BJ (cell line): ENCODE results near the gene TFDP2. TPM values are rescaled to one million over a fixed set of nuclear protein-coding genes. Genes with fewer than 3 reads are reported as not detected.

Source experiments
- CTCF ChIA-PET: fragments of 350-600 bp; formaldehyde crosslinking; extraction: SDS; loops from one replicate; lab custom pipeline; 2021; ENCODE audit warnings: antibody characterized with exemption, inconsistent platforms; lab: Yijun Ruan, JAX
- POLR2A ChIA-PET: fragments of 300-600 bp; sonication (Branson Sonifier 250); formaldehyde crosslinking; extraction: SDS; loops from one replicate; lab custom pipeline; 2021; ENCODE audit warnings: antibody characterized with exemption; lab: Charles Lee
- DNase-seq: peaks from one replicate; pipeline ENCODE4 v3.0.0-alpha.2; 2011; ENCODE audit warnings: low read depth
- H3K27me3 ChIP-seq: 2 replicates; pipeline ENCODE4 v1.6.0; 2011; ENCODE audit warnings: low read length; ENCODE audit not compliant: control insufficient read depth, insufficient read depth
- H3K36me3 ChIP-seq: 2 replicates; pipeline ENCODE4 v1.5.1; 2011; ENCODE audit warnings: low read length; ENCODE audit not compliant: control insufficient read depth, insufficient read depth
- H3K4me3 ChIP-seq: 2 replicates; pipeline ENCODE4 v1.5.1; 2011; ENCODE audit warnings: low read depth, mild to moderate bottlenecking, control low read depth, low read length
- CTCF ChIP-seq: IDR thresholded peaks from 2 replicates; pipeline ENCODE4 v1.5.1; 2011; ENCODE audit warnings: low read depth, mild to moderate bottlenecking, control low read depth, inconsistent platforms, low read length, moderate library complexity; ENCODE audit not compliant: insufficient read depth
- polyA plus RNA-seq: library from polyadenylated mRNA; depleted of rRNA; stranded (reverse); fragments of >200 nt; gene quantifications from 2 replicates; pipeline ENCODE4 v1.2.3, GENCODE V29; 2011

The TFDP2 gene
- polyA plus RNA-seq, 1 experiment: 10.9 TPM

GRCh38 chr3:142026333-142026732 lies 123.0 kb downstream of the TFDP2 start:
- no peak for TF ChIP-seq CTCF
- DNase-seq: no peak
- POLR2A ChIA-PET: no interaction called here
- no peak overlapping the region for H3K4me3 ChIP-seq
- H3K36me3 ChIP-seq: no peaks in the 10 kb centered on the region
- CTCF ChIA-PET: interaction anchor here (1.0 kb wide), 1 partner anchor 419 kb away, joined by 3 read pairs; no protein-coding TSS in a partner anchor
- H3K27me3 ChIP-seq: no peaks in the 10 kb centered on the region

GRCh38 chr3:142022381-142022780 lies 127.0 kb downstream of the TFDP2 start:
- Histone ChIP-seq H3K36me3 (no peaks in the 10 kb centered on the region), H3K4me3 (no peak overlapping the region), H3K27me3 (no peaks in the 10 kb centered on the region)
- CTCF ChIA-PET: interaction anchor here (0.7 to 1.4 kb wide), 5 partner anchors 24 to 257 kb away, joined by 3 to 6 read pairs (median 3); no protein-coding TSS in a partner anchor
- no peak for DNase-seq
- POLR2A ChIA-PET: no interaction called here
- TF ChIP-seq CTCF: 0 out of 2 replicates have a peak, but pooled peaks have one; percentile 20

- DNase-seq: no peak
- ChIA-PET POLR2A (no interaction called here), CTCF (interaction anchor here (0.6 to 1.2 kb wide), 2 partner anchors 16 to 61 kb away, joined by 3 to 4 read pairs; no protein-coding TSS in a partner anchor)
- Histone ChIP-seq H3K4me3 (no peak overlapping the region), H3K36me3 (no peaks in the 10 kb centered on the region), H3K27me3 (no peaks in the 10 kb centered on the region)
- no peak for TF ChIP-seq CTCF
These were observed 128.2 kb downstream of the TFDP2 start for GRCh38 chr3:142021127-142021526.

GRCh38 chr3:142019794-142020320 lies 129.5 kb downstream of the TFDP2 start:
- TF ChIP-seq CTCF: no peak
- Histone ChIP-seq H3K36me3 (no peaks in the 10 kb centered on the region), H3K4me3 (no peak overlapping the region), H3K27me3 (no peaks in the 10 kb centered on the region)
- ChIA-PET CTCF (interaction anchor here (0.7 kb wide), 1 partner anchor 262 kb away, joined by 3 read pairs; no protein-coding TSS in a partner anchor), POLR2A (no interaction called here)
- no peak for DNase-seq

GRCh38 chr3:142013993-142014392 lies 135.4 kb downstream of the TFDP2 start:
- Histone ChIP-seq H3K27me3 (no peaks in the 10 kb centered on the region), H3K36me3 (no peaks in the 10 kb centered on the region), H3K4me3 (no peak overlapping the region)
- ChIA-PET POLR2A (interaction anchor here (0.6 kb wide), 1 partner anchor 498 kb away, joined by 9 read pairs; no protein-coding TSS in a partner anchor), CTCF (interaction anchor here (1.1 kb wide), 2 partner anchors 15 to 20 kb away, joined by 3 read pairs; no protein-coding TSS in a partner anchor)
- TF ChIP-seq CTCF: no peak
- DNase-seq: no peak
